ENCODE data around the gene VKORC1L1. TPM values are rescaled to one million over a fixed set of nuclear protein-coding genes. Genes with fewer than 3 reads are reported as not detected.

VKORC1L1 gene
- polyA plus RNA-seq, 1 experiment: 11.7 TPM

GRCh38 chr7:65910237-65910636, 37.4 kb downstream of the VKORC1L1 start:
- H3K27me3 ChIP-seq (ENCODE audit: control insufficient read depth, insufficient read depth, low read length): no peaks in the 10 kb centered on the region
- ChIA-PET POLR2A (no interaction called here), CTCF (no interaction called here)
- no peaks in the 10 kb centered on the region for H3K36me3 ChIP-seq (ENCODE audit: control insufficient read depth, insufficient read depth, low read length)
- DNase-seq (ENCODE audit: low read depth): no peak
- no peak for TF ChIP-seq CTCF (IDR thresholded peaks at IDR 0.05; ENCODE audit: insufficient read depth, low read depth, low read length)
- H3K4me3 ChIP-seq (ENCODE audit: low read depth, low read length): no peak overlapping the region

DNA sequence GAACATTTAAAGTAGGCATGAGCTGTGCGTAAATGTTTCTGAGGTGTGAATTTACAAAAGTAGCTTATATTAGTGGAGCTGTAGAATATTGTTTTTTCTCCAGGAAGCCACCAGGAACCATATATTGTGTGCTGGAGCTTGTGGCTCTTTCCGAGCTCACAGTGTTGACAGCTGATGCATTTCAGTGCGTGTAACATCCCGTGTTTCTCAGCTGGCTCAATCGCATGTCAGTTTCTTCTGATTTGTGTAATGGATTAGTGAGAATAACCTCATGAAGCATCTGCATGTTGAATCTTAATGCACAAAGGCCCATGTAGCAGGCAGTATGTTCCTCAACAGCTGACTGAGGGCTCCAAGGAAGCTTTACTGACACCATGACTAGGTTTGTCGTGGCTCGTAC, 39.4 kb downstream of the VKORC1L1 start:
- TF ChIP-seq CTCF (IDR thresholded peaks at IDR 0.05; ENCODE audit: insufficient read depth, low read depth, low read length): no peak
- H3K36me3 ChIP-seq (ENCODE audit: control insufficient read depth, insufficient read depth, low read length): no peaks in the 10 kb centered on the region
- ChIA-PET POLR2A (no interaction called here), CTCF (no interaction called here)
- no peak for DNase-seq (ENCODE audit: low read depth)
- no peaks in the 10 kb centered on the region for H3K27me3 ChIP-seq (ENCODE audit: control insufficient read depth, insufficient read depth, low read length)
- H3K4me3 ChIP-seq (ENCODE audit: low read depth, low read length): no peak overlapping the region

DNA sequence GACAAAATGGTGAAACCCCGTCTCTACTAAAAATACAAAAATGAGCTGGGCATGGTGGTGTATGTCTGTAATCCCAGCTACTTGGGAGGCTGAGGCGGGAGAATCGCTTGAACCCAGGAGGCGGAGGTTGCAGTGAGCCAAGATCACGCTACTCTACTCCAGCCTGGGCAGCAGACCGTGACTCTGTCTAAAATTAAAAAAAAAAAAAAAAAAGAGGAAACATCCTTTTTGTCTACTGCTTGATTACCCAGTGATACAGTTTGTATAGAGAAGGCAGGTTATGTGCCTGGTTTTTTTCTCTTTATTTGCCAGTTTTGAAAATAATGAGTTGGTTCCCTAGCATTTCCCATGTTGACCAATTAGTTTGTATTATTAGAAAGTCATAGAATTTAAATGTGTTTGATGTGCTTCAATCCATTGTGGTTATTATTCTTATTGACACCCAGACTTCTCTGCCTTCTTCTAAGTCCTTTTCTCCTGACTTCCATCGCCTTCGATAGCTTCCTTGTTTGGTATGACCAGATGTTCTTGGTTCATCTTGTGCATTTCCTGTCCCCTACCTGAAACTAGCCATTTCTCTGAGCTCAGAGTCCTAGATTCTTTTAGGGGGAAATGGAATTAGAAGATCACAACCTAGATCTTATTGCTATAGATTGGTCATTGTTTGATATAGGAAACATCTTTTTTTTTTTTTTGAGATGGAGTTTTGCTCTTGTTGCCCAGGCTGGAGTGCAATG, 43.2 kb downstream of the VKORC1L1 start:
- Histone ChIP-seq H3K4me3 (ENCODE audit: low read depth, low read length) (no peak overlapping the region), H3K36me3 (ENCODE audit: control insufficient read depth, insufficient read depth, low read length) (no peaks in the 10 kb centered on the region), H3K27me3 (ENCODE audit: control insufficient read depth, insufficient read depth, low read length) (no peaks in the 10 kb centered on the region)
- POLR2A ChIA-PET: interaction anchor here (0.6 kb wide), 1 partner anchor 19 kb away, joined by 3 read pairs; no protein-coding TSS in a partner anchor
- no peak for DNase-seq (ENCODE audit: low read depth)
- TF ChIP-seq CTCF (IDR thresholded peaks at IDR 0.05; ENCODE audit: insufficient read depth, low read depth, low read length): no peak
- CTCF ChIA-PET: no interaction called here

- ChIA-PET CTCF (no interaction called here), POLR2A (no interaction called here)
- Histone ChIP-seq H3K4me3 (ENCODE audit: low read depth, low read length) (no peak overlapping the region), H3K27me3 (ENCODE audit: control insufficient read depth, insufficient read depth, low read length) (no peaks in the 10 kb centered on the region), H3K36me3 (ENCODE audit: control insufficient read depth, insufficient read depth, low read length) (no peaks in the 10 kb centered on the region)
- DNase-seq (ENCODE audit: low read depth): no peak
- TF ChIP-seq CTCF (IDR thresholded peaks at IDR 0.05; ENCODE audit: insufficient read depth, low read depth, low read length): no peak
Observed at GRCh38 chr7:65923316-65923715, 50.4 kb downstream of the VKORC1L1 start.

GRCh38 chr7:65924193-65924592, 51.3 kb downstream of the VKORC1L1 start:
- POLR2A ChIA-PET: no interaction called here

More at GRCh38 chr7:65924193-65924592, 51.3 kb downstream of the VKORC1L1 start:
- Histone ChIP-seq H3K4me3 (ENCODE audit: low read depth, low read length) (no peak overlapping the region), H3K27me3 (ENCODE audit: control insufficient read depth, insufficient read depth, low read length) (no peaks in the 10 kb centered on the region), H3K36me3 (ENCODE audit: control insufficient read depth, insufficient read depth, low read length) (no peaks in the 10 kb centered on the region)
- CTCF ChIA-PET: no interaction called here
- DNase-seq (ENCODE audit: low read depth): no peak
- TF ChIP-seq CTCF (IDR thresholded peaks at IDR 0.05; ENCODE audit: insufficient read depth, low read depth, low read length): no peak

Data from BJ (cell line).